HepG2 (cell line): ENCODE results near the gene MXD1. TPM values are rescaled to one million over a fixed set of nuclear protein-coding genes. Genes with fewer than 3 reads are reported as not detected.

ENCODE experiments used
- ARID2 ChIP-seq: sonication (generic); formaldehyde crosslinking; IDR thresholded peaks from 2 replicates; pipeline ENCODE4 v1.8.1; 2022; ENCODE audit warnings: mild to moderate bottlenecking, missing genetic modification reagents, borderline replicate concordance
- ASH2L ChIP-seq: fragments of 300-600, 200-600 bp; sonication (generic); IDR thresholded peaks from 2 replicates; pipeline ENCODE4 v1.7.0; 2017; ENCODE audit warnings: low read depth, mild to moderate bottlenecking, moderate library complexity, mixed read lengths, low read length; ENCODE audit not compliant: insufficient read length
- CSRNP2 ChIP-seq: sonication (generic); formaldehyde crosslinking; conservative IDR thresholded peaks from 2 replicates; pipeline ENCODE4 v1.8.0; 2022; ENCODE audit warnings: low read depth, missing genetic modification reagents
- GLMP ChIP-seq: sonication (generic); formaldehyde crosslinking; IDR thresholded peaks from 2 replicates; pipeline ENCODE4 v1.9.0; 2021; ENCODE audit warnings: missing genetic modification reagents, mild to moderate bottlenecking, borderline replicate concordance
- MAX ChIP-seq: IDR thresholded peaks from 2 replicates; pipeline ENCODE4 v1.6.1; 2012; ENCODE audit warnings: inconsistent platforms
- RBAK ChIP-seq: sonication (generic); formaldehyde crosslinking; IDR thresholded peaks from 2 replicates; pipeline ENCODE4 v1.5.1; 2020; ENCODE audit warnings: mild to moderate bottlenecking, missing genetic modification reagents
- SRSF4 ChIP-seq: fragments of 200-400 bp; formaldehyde crosslinking; IDR thresholded peaks from one replicate; pipeline ENCODE4 v1.6.1; 2018; ENCODE audit warnings: mild to moderate bottlenecking, low read depth, low read length, moderate library complexity; ENCODE audit not compliant: poor library complexity, severe bottlenecking
- TFE3 ChIP-seq: IDR thresholded peaks from 2 replicates; pipeline ENCODE4 v1.6.1; 2016
- TGIF2 ChIP-seq: IDR thresholded peaks from 2 replicates; pipeline ENCODE4 v1.6.1; 2016; ENCODE audit warnings: control low read depth, missing compliant biosample characterization
- ZBTB10 ChIP-seq: sonication (generic); formaldehyde crosslinking; IDR thresholded peaks from 2 replicates; pipeline ENCODE4 v1.4.0; 2020; ENCODE audit warnings: missing genetic modification reagents, borderline replicate concordance
- ZBTB37 ChIP-seq: sonication (generic); formaldehyde crosslinking; IDR thresholded peaks from 2 replicates; pipeline ENCODE4 v1.4.0; 2020; ENCODE audit warnings: mild to moderate bottlenecking, missing genetic modification reagents
- ZFAT ChIP-seq: sonication (generic); formaldehyde crosslinking; conservative IDR thresholded peaks from 2 replicates; pipeline ENCODE4 v1.8.1; 2023; ENCODE audit warnings: missing genetic modification reagents, inconsistent platforms
- ZNF180 ChIP-seq: sonication (generic); formaldehyde crosslinking; IDR thresholded peaks from 2 replicates; pipeline ENCODE4 v1.4.0; 2020; ENCODE audit warnings: low read depth, missing genetic modification reagents, borderline replicate concordance
- ZNF256 ChIP-seq: sonication (generic); formaldehyde crosslinking; conservative IDR thresholded peaks from 2 replicates; pipeline ENCODE4 v1.4.0; 2020; ENCODE audit warnings: missing genetic modification reagents
- ZNF331 ChIP-seq: sonication (generic); formaldehyde crosslinking; IDR thresholded peaks from 2 replicates; pipeline ENCODE4 v1.4.0; 2020; ENCODE audit warnings: missing genetic modification reagents
- ZNF564 ChIP-seq: sonication (generic); formaldehyde crosslinking; IDR thresholded peaks from 2 replicates; pipeline ENCODE4 v1.8.1; 2023; ENCODE audit warnings: mild to moderate bottlenecking, missing genetic modification reagents
- ZNF7 ChIP-seq: IDR thresholded peaks from 2 replicates; pipeline ENCODE4 v1.6.1; 2016; ENCODE audit warnings: missing biosample characterization, missing genetic modification reagents
- ZNF781 ChIP-seq: sonication (generic); formaldehyde crosslinking; IDR thresholded peaks from 2 replicates; pipeline ENCODE4 v1.5.1; 2020; ENCODE audit warnings: borderline replicate concordance, mild to moderate bottlenecking, missing genetic modification reagents; ENCODE audit errors: not compliant biosample characterization
- ZSCAN30 ChIP-seq: sonication (generic); formaldehyde crosslinking; IDR thresholded peaks from 2 replicates; pipeline ENCODE4 v1.5.0; 2020; ENCODE audit warnings: mild to moderate bottlenecking, missing genetic modification reagents
- polyA plus RNA-seq, 8 experiments: library from polyadenylated mRNA; depleted of rRNA in 3 of 8; stranded (reverse) in 7 of 8; unstranded in 1 of 8; fragments of >200 nt; fragmentation: Illumina TruSeq in 4 of 8; extraction: Trizol in 4 of 8; gene quantifications; 2 replicates each; pipeline versions ENCODE4 v1.2.1 to v1.2.3, GENCODE V29; 2011 to 2016; ENCODE audit warnings: low read depth in 4 of 8, missing spikeins in 1 of 8, mixed read lengths in 1 of 8; ENCODE audit not compliant: insufficient read depth in 1 of 8
- total RNA-seq, 5 experiments: library from RNA; depleted of rRNA; stranded (reverse); fragments of >200 nt; fragmentation: Illumina TruSeq; extraction: Trizol; gene quantifications; 2 replicates each; pipeline ENCODE4 v1.2.3, GENCODE V29; 2016; ENCODE audit warnings: low read depth in 1 of 5

Gene MXD1
- total and polyA plus RNA-seq, 2 of the 13 experiments (the other 11 are each of a cell fraction or from before 2014, with no cell fraction given): 6.4 to 14.9 TPM

GRCh38 chr2:69926849-69927515, 12.1 kb downstream of the MXD1 start (continued):
- TF ChIP-seq TFE3 (no peak), GLMP (CRISPR knock-in tag) (no peak), ZNF564 (no peak), ZNF781 (CRISPR knock-in tag) (peak; percentile 79), ZNF256 (no peak), TGIF2 (CRISPR knock-in tag) (0 out of 2 replicates have a peak, but pooled peaks have one; percentile 26), ZSCAN30 (no peak), ZBTB37 (CRISPR knock-in tag) (no peak), RBAK (no peak), MAX (peak; percentile 47; the same call in 1 of the 2 replicates), ZNF331 (CRISPR knock-in tag) (peak; percentile 49; the same call in 1 of the 2 replicates), ARID2 (CRISPR knock-in tag) (no peak; the same call in 1 of the 2 replicates), ASH2L (no peak), ZFAT (CRISPR knock-in tag) (no peak), ZNF180 (CRISPR knock-in tag) (no peak), CSRNP2 (no peak), ZBTB10 (no peak), SRSF4 (no peak), ZNF7 (CRISPR knock-in tag) (peak; percentile 52; the same call in 1 of the 2 replicates)
